GM21367 (cell line): ENCODE data around the gene ADCYAP1.
"Not testable (repeated sequence)": the region's sequence is repeated elsewhere in the genome, so short reads cannot be mapped to it uniquely, and the experiment has no call there.

ENCODE experiments used
- ATAC-seq: cut with Tn5 transposase; IDR thresholded peaks from one replicate; pipeline ENCODE4 v1.9.1; 2021; ENCODE audit not compliant: unreplicated experiment

Gene ADCYAP1

GRCh38 chr18:904218-905090, at the start of gene ADCYAP1:
Gene ADCYAP1 (plus strand): TSS chr18:904871. CDS start chr18:905387, 516 bp downstream.
- ATAC-seq, result no peak

DNA sequence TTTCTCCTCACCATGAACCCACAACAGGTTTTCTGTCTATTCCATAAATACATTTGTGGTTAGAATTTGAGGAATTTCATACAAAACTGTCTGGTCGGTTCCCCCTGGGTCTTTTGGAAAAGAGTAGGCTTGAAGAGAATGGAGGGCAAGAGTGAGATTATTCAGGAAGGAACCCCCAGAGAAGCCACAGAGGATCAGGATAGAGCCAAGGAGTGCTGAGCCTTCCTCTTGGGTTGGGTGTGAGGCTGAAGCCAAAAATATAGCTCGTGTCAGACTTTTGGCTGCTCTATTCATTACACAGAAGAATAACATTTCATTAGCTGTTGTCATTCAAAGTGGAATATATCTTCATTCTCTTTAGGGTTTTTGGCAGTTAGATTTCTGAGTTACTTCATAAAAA, 46.7 kb upstream of the ADCYAP1 start:
- ATAC-seq, result no peak

- peak; percentile 81 for ATAC-seq
Observed at GRCh38 chr18:864872-865273, 39.8 kb upstream of the ADCYAP1 start.

- no peak for ATAC-seq
Observed at GRCh38 chr18:867257-867656, 37.4 kb upstream of the ADCYAP1 start.

GRCh38 chr18:873426-873825, 31.2 kb upstream of the ADCYAP1 start:
- not testable (repeated sequence) for ATAC-seq

DNA sequence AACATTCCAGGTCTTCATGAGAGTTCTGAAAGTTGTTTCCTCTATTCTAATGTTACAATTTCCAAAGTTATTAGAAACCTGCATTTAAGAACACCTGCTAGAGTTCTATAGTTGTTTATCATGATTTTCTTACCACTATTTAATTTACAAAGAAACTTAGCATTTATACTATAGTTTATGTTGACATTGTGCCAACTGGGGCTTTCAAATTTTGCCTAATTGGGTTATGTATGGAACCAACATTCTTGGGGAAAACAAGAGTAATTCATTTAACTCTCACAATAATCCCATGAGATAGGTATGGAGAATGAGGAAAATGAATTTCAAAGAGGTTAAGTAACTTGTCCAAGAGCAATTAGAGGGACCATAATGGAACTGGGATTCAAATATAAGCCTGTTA, 28.8 kb upstream of the ADCYAP1 start:
- ATAC-seq, result no peak

GRCh38 chr18:877238-877637, 27.4 kb upstream of the ADCYAP1 start:
- no peak for ATAC-seq

GRCh38 chr18:886076-886475, 18.6 kb upstream of the ADCYAP1 start:
- no peak for ATAC-seq

DNA sequence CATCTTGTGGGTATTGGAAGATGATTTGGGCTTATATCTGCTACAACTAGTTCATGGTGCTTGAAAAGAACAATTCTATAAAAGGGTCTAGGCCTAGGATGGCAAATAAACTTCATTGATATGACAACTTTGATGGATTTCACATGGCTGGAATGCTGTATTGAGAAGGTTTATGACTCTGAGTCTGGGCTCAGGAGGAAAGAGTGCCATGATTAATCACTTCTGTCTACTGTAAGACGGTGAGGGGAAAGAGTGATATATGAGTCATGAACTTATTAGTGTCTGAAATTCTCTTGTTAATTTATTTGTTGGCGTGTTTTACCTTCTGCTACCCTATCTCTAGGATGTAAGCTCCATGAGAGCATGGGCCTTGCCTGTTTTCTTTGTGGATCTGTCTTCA, 17.0 kb upstream of the ADCYAP1 start:
- no peak for ATAC-seq

DNA sequence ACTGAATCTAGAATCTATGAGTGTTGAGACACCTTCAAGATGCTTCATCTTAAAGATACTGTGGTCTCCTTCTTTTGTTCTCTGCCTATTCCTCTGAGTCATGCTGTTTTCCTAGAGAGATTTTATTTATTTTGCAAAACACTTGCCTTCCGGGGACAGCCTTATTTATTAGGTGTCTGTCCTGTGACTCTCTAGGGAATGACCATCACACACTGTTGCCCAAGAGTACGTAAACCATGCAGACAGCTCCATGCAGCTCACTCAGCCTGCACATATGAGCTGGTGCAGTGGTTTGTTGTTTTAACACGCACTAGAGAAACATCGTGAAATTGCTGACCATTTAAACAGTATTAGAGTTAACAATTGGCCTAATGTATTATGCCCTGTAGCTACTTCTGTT, 12.4 kb upstream of the ADCYAP1 start:
- no peak for ATAC-seq

DNA sequence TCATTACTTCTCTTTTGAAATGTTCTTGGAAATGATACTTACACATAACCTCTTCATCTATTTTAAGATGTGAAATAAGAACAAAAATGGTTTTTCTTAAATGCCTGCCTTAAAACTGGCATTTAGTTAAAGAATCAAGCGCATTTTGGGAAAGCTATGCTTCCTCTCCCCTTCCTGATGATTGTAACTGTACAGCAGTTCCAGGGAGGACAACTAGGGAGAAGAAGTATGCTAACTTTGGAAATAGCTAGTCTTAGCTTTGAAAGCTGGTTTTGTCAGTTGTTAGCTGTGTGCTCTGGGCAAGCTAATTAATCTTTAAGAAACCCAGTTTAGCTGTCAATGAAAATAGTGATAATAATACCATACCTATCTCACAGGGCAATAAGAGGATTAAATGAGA, 8.4 kb upstream of the ADCYAP1 start:
- ATAC-seq, result no peak

DNA sequence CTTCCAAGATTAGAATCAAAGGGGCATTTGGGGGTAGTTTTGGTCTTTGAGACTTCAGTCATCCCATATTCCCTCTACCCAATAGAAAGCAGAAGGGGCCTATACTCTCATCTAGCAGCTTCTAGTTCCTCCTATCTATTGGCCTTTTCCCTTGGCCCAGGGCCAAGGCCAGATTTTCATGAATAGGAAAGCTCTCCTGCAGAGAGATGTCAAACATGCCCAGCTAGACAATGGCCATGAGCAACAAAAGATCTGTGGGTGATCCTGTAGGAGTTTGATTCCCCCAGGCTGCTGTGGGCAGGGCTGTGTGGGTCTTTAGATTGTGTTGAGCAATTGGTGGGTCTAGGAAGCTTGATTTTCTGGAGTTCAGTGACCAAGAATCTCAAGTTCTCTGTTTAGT, 2.9 kb upstream of the ADCYAP1 start:
- no peak for ATAC-seq

- ATAC-seq, result no peak
Observed at GRCh38 chr18:902229-902628, 2.4 kb upstream of the ADCYAP1 start.

- no peak for ATAC-seq
Observed at GRCh38 chr18:903701-904100, 970 bp upstream of the ADCYAP1 start.

DNA sequence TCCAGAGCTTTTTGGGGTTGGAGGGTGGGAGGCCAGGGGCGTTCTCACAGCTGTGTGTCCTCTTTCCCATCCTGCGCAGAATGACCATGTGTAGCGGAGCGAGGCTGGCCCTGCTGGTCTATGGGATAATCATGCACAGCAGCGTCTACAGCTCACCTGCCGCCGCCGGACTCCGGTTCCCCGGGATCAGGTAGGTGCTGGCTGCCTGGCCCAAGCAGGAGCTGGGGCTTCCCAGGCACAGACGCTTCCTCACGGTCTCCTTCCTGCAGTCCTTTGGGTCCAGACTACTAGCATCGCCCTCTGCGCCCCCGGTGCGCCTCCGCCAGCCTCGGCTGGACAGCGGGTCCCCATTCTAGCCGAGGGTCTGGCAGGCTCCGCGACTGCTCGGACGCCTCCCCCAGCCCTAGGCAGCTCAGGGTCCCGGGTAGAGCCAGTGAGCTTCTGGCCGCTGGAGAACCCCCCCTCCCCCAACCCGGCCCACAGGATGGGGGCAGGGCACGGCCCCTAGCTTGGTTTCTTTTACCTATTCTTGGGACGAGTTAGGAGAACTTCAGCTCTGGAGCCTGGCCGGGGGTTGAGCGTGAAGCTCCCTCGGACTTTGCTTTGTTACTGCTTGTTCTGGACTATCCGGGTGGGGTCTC, 756 bp downstream of the ADCYAP1 start:
- no peak for ATAC-seq

DNA sequence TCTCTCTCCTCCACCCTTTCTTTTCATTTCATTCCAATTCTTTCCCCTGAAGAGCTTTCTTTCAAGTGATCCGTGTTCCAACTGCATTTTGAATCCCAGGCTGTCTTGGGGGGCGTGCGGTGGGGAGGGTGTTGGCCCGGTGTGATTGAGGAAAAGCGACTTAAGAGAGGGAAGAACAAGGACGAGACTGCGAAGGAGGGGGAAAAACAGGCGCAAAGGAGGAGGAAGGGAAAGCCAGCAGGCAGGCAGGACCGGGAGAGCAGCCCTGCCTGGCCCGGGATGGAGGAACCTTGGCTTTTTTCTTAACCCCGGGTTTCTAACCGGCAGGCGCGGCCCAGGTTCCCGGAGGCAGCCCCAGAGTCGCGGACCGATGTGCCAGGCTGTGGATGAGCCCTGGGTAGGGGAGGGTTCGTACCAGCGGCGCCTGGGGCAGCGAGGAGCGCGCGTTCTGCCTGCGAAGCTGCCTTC, 1.3 kb downstream of the ADCYAP1 start:
- no peak for ATAC-seq

GRCh38 chr18:906416-907114, 1.9 kb downstream of the ADCYAP1 start:
- ATAC-seq, result no peak

DNA sequence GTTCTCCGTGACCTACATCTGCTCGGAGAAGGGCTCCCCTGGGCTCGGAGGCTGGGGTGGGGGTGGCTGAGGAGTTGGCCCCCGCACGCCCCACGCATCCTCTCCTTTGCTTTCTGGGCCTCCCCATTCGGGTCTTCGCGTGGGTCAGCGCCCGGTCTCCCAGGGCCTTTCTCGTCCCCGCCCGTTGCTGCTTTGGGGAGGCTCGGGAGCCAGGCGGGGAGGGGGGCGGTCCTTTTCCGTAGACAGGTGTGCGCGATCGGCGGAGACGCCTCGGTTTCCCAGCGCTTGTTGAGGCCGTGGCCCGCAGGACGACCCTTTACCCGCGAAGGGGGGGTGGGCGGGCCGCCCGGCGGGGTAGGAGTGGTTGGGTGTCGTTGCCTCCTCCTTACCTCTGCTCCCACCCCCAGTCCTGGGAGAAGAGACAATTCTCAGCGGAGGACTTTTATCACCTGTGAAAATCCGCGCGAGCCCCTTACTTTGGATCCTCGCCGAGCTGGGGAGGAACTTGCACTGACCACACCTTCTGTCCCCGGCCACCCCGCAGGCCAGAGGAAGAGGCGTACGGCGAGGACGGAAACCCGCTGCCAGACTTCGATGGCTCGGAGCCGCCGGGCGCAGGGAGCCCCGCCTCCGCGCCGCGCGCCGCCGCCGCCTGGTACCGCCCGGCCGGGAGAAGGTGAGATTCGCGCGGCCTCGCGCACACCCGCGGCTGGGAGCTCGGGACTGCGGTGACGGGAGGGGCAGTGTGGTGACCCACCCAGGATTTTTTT, 2.6 kb downstream of the ADCYAP1 start:
- ATAC-seq, result no peak

DNA sequence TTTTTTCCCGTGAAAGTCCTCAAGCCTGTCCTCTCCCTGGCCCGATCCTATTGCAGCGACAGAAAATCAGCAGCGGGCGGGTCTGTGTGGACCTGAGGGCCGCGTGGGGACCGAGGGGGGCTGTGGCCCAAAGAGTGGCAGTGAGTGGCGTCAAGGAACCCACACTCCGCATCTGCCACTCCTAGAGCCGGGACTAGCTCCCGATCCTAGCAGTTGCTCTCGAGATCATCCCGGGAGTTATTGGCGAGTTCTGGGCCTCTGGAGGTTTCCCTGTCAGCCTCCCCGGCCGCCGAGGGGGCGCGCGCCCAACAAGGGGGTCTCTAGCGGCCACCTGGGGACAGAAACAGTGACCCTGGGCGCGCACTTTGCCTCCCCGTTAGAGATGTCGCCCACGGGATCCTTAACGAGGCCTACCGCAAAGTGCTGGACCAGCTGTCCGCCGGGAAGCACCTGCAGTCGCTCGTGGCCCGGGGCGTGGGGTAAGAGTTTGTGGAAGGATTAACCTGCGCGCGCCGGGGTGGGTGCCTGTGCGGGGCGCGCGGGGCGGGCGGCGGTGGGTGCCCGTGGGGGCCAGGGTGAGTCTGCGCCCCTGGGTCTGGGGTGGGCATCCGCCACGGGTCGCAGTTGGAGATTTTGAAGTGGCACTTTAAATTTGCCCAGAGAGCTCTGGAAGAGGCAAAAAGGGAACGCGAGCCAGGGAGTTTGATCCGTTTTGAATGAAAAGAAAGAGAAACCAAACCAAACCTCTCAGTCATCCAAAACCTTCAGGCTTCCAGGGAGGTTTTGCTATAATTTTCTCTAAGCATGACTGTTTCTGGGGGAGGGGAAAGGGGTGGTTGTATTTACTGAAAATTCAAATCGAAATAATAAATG, 3.5 kb downstream of the ADCYAP1 start:
- no peak for ATAC-seq
